ENCODE results near the gene BAG3.

DNA sequence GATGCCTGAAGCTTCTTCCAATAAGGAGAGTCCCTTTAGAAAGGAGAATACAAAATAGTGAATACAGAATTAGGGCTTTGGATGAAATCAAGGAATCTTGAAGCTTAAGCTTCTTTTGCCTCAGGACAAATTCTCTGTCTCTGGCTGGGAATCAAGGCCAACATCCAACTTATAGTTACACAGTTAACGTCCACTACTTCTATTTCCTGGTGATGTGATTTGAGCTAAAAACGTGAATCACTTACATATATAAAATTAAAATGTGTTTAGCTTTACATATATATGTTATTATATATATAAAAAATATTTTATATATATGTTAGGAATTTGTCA lies 63.3 kb downstream of the BAG3 start:
- TF ChIP-seq, protein P1, sequence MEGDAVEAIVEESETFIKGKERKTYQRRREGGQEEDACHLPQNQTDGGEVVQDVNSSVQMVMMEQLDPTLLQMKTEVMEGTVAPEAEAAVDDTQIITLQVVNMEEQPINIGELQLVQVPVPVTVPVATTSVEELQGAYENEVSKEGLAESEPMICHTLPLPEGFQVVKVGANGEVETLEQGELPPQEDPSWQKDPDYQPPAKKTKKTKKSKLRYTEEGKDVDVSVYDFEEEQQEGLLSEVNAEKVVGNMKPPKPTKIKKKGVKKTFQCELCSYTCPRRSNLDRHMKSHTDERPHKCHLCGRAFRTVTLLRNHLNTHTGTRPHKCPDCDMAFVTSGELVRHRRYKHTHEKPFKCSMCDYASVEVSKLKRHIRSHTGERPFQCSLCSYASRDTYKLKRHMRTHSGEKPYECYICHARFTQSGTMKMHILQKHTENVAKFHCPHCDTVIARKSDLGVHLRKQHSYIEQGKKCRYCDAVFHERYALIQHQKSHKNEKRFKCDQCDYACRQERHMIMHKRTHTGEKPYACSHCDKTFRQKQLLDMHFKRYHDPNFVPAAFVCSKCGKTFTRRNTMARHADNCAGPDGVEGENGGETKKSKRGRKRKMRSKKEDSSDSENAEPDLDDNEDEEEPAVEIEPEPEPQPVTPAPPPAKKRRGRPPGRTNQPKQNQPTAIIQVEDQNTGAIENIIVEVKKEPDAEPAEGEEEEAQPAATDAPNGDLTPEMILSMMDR (conservative IDR thresholded peaks at IDR 0.05; ENCODE audit: low read length) = no peak
- TF ChIP-seq EZH2phosphoT487 (IDR thresholded peaks at IDR 0.05; ENCODE audit: borderline replicate concordance, low read depth, low read length) = no peak
